Neural crest cell (in vitro differentiated cells): ENCODE data around the gene CCR4. TPM values are rescaled to one million over a fixed set of nuclear protein-coding genes. Genes with fewer than 3 reads are reported as not detected.
"Not testable (repeated sequence)": the region's sequence is repeated elsewhere in the genome, so short reads cannot be mapped to it uniquely, and the experiment has no call there.

Experiments
- DNase-seq: peaks from one replicate; pipeline ENCODE4 v3.0.0; 2021; ENCODE audit warnings: low read depth, mixed read lengths, low spot score
- H3K27ac Mint-ChIP-seq: one replicate; pipeline ENCODE4 v1.8.0; 2021; ENCODE audit warnings: mild to moderate bottlenecking, mixed read lengths; ENCODE audit not compliant: unreplicated experiment
- H3K27me3 Mint-ChIP-seq: 2 replicates; pipeline ENCODE4 v1.8.0; 2021; ENCODE audit warnings: low read depth, mild to moderate bottlenecking, mixed read lengths
- H3K36me3 Mint-ChIP-seq: 2 replicates; pipeline ENCODE4 v1.8.0; 2021; ENCODE audit warnings: low read depth, mild to moderate bottlenecking, mixed read lengths
- H3K4me1 Mint-ChIP-seq: 2 replicates; pipeline ENCODE4 v1.8.0; 2021; ENCODE audit warnings: mixed read lengths
- H3K4me3 Mint-ChIP-seq: one replicate; pipeline ENCODE4 v1.8.0; 2021; ENCODE audit warnings: mild to moderate bottlenecking, mixed read lengths
- H3K9me3 Mint-ChIP-seq: 2 replicates; pipeline ENCODE4 v1.8.0; 2021; ENCODE audit warnings: mixed read lengths
- CTCF ChIP-seq: fragments of 200-600 bp; sonication (generic); conservative IDR thresholded peaks from 2 replicates; pipeline ENCODE4 v1.5.0; 2021; ENCODE audit warnings: antibody characterized with exemption, mild to moderate bottlenecking
- long read RNA-seq: library from polyadenylated mRNA; unstranded; transcript quantifications from one replicate; pipeline ENCODE4 v2.0.0, GENCODE V29; 2020
- total RNA-seq: library from RNA; stranded (reverse); gene quantifications from 2 replicates; pipeline ENCODE4 v1.2.1, GENCODE V29; 2021

Gene CCR4
- total RNA-seq, result not detected in 2 replicates
- long read RNA-seq, result 0 reads

- Mint-ChIP-seq H3K9me3 (no peaks in the 10 kb centered on the region), H3K4me1 (no peaks in the 10 kb centered on the region), H3K36me3 (no peaks in the 10 kb centered on the region), H3K27me3 (no peaks in the 10 kb centered on the region), H3K27ac (no peak within 1 kb of the TSS), H3K4me3 (no peak within 1 kb of the TSS)
- TF ChIP-seq CTCF, result no peak
- no peak for DNase-seq
These were observed at the start of gene CCR4 for GRCh38 chr3:32951410-32951811. Gene CCR4, plus strand, starts transcription at chr3:32951644. Its CDS starts 1,779 bp downstream, at chr3:32953423.

DNA sequence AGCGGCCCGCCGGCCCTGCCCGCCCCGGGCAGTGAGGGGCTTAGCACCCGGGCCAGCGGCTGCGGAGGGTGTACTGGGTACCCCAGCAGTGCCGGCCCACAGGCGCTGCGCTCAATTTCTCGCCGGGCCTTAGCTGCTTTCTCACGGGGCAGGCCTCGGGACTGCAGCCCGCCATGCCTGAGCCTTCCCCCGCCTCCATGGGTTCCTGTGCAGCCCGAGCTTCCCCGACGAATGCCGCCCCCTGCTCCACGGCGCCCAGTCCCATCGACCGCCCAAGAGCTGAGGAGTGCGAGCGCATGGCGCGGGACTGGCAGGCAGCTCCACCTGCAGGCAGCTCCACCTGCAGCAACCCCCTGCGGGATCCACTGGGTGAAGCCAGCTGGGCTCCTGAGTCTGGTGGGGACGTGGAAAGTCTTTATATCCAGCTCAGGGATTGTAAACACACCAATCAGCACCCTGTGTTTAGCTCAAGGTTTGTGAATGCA is 48.5 kb upstream of the CCR4 start:
- Mint-ChIP-seq H3K4me3 (peak overlapping the region; percentile 75), H3K36me3 (peaks cover 11% of the 10 kb centered on the region), H3K4me1 (peaks cover 14% of the 10 kb centered on the region)
- H3K27me3 Mint-ChIP-seq, H3K9me3 Mint-ChIP-seq, H3K27ac Mint-ChIP-seq: not testable (repeated sequence)
- DNase-seq, result peak; percentile 41
- peak; percentile 66 for TF ChIP-seq CTCF

- no peak for DNase-seq
- no peak for TF ChIP-seq CTCF
- Mint-ChIP-seq H3K27me3 (no peaks in the 10 kb centered on the region), H3K4me1 (peaks cover 14% of the 10 kb centered on the region), H3K9me3 (no peaks in the 10 kb centered on the region), H3K4me3 (peak overlapping the region; percentile 75), H3K36me3 (peaks cover 11% of the 10 kb centered on the region), H3K27ac (no peak overlapping the region)
These were observed 47.5 kb upstream of the CCR4 start for GRCh38 chr3:32903953-32904352.

DNA sequence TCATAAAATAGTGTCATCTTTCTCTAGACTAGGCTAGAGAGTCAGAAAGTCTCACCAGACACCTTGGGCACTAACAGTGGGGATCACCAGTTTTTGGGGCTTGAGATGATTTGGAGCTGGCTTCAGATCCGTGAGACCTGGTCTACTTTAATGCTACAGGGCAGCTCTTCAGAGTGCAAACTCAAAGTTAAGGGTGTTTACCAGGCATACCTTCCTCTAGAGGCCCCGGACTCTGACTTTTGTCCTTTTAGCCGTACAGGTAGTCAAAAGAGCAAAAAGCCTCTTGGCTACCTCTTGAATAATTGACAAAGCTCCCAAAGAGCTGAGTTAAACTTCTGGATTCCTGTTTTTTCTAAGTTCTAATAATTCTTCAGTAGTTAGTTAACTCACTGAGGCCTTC is 41.4 kb upstream of the CCR4 start:
- TF ChIP-seq CTCF, result no peak
- DNase-seq, result no peak
- Mint-ChIP-seq H3K4me3 (no peak overlapping the region), H3K9me3 (no peaks in the 10 kb centered on the region), H3K27ac (no peak overlapping the region), H3K36me3 (no peaks in the 10 kb centered on the region), H3K27me3 (no peaks in the 10 kb centered on the region), H3K4me1 (peaks cover 4% of the 10 kb centered on the region)

GRCh38 chr3:32910954-32911353 is 40.5 kb upstream of the CCR4 start:
- no peak for TF ChIP-seq CTCF
- no peak for DNase-seq
- H3K4me3 Mint-ChIP-seq, result no peak overlapping the region
- no peak overlapping the region for H3K27ac Mint-ChIP-seq
- no peaks in the 10 kb centered on the region for H3K27me3 Mint-ChIP-seq
- no peaks in the 10 kb centered on the region for H3K36me3 Mint-ChIP-seq
- peaks cover 4% of the 10 kb centered on the region for H3K4me1 Mint-ChIP-seq
- H3K9me3 Mint-ChIP-seq, result no peaks in the 10 kb centered on the region

- H3K27me3 Mint-ChIP-seq, result no peaks in the 10 kb centered on the region
- H3K4me1 Mint-ChIP-seq, result peaks cover 4% of the 10 kb centered on the region
- H3K9me3 Mint-ChIP-seq, result no peaks in the 10 kb centered on the region
- no peak for TF ChIP-seq CTCF
- DNase-seq, result no peak
- no peak overlapping the region for H3K27ac Mint-ChIP-seq
- H3K4me3 Mint-ChIP-seq, result no peak overlapping the region
- H3K36me3 Mint-ChIP-seq, result no peaks in the 10 kb centered on the region
These were observed 39.4 kb upstream of the CCR4 start for GRCh38 chr3:32912046-32912445.
